C4-2B (cell line): Measurements from ENCODE around the gene SPATS2L.

ENCODE experiments used
- ZFX ChIP-seq: fragments of 450-650 bp; IDR thresholded peaks from 2 replicates; pipeline ENCODE4 v1.6.1; 2017
- TF ChIP-seq, protein P1 (sequence below): fragments of 450-650 bp; conservative IDR thresholded peaks from 2 replicates; pipeline ENCODE4 v1.5.1; 2017; ENCODE audit warnings: mild to moderate bottlenecking

DNA sequence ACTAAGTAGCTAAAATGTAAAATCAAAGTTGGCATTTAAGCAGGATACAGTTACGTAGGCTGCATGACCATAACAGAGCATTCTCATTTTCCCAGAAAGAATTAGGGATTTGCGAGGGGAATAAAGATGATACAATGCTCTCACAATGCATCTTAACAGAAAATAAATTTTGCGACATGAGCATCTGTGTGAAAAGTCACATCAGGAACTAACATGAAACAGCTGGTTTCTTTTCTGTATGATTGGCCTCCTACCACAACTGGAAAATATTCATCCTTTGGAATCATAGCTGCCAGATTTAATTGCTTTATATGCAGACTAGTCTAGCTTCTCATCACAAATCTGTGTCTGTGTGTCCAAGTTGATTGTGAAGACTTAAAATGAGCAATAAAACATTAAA lies 137.4 kb downstream of the SPATS2L start:
- TF ChIP-seq, protein P1, sequence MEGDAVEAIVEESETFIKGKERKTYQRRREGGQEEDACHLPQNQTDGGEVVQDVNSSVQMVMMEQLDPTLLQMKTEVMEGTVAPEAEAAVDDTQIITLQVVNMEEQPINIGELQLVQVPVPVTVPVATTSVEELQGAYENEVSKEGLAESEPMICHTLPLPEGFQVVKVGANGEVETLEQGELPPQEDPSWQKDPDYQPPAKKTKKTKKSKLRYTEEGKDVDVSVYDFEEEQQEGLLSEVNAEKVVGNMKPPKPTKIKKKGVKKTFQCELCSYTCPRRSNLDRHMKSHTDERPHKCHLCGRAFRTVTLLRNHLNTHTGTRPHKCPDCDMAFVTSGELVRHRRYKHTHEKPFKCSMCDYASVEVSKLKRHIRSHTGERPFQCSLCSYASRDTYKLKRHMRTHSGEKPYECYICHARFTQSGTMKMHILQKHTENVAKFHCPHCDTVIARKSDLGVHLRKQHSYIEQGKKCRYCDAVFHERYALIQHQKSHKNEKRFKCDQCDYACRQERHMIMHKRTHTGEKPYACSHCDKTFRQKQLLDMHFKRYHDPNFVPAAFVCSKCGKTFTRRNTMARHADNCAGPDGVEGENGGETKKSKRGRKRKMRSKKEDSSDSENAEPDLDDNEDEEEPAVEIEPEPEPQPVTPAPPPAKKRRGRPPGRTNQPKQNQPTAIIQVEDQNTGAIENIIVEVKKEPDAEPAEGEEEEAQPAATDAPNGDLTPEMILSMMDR, result no peak
- TF ChIP-seq ZFX, result no peak
